Activated CD8-positive, alpha-beta memory T cell treated with anti-CD3 and anti-CD28 coated beads, Interleukin-2, amount 50 U/mL, for 1 hour (primary cell): Measurements from ENCODE around the gene MAN1C1.

Source experiments
- DNase-seq: peaks from one replicate; pipeline ENCODE4 v3.0.0-alpha.2; 2020; ENCODE audit errors: extremely low read depth

Gene MAN1C1

GRCh38 chr1:25817840-25818501, 201.4 kb downstream of the MAN1C1 start:
- DNase-seq: no peak

- DNase-seq: no peak
Observed at GRCh38 chr1:25818569-25818968, 202.0 kb downstream of the MAN1C1 start.

- peak; percentile 77 for DNase-seq
Observed at GRCh38 chr1:25819491-25820246, 203.1 kb downstream of the MAN1C1 start, which contains the start of gene MTFR1L. MTFR1L (plus strand) TSS chr1:25819954; CDS start chr1:25823105, 3,151 bp downstream.

GRCh38 chr1:25820247-25821111, 203.9 kb downstream of the MAN1C1 start:
- no peak for DNase-seq

- no peak for DNase-seq
Observed at GRCh38 chr1:25821112-25821476, 204.5 kb downstream of the MAN1C1 start.

GRCh38 chr1:25821630-25822091, 205.1 kb downstream of the MAN1C1 start:
- no peak for DNase-seq

- no peak for DNase-seq
Observed at GRCh38 chr1:25825605-25826004, 209.0 kb downstream of the MAN1C1 start.

- DNase-seq: no peak
Observed at GRCh38 chr1:25826571-25826970, 210.0 kb downstream of the MAN1C1 start.

- DNase-seq: no peak
Observed at GRCh38 chr1:25828491-25828890, 211.9 kb downstream of the MAN1C1 start.

GRCh38 chr1:25829046-25829445, 212.5 kb downstream of the MAN1C1 start:
- no peak for DNase-seq

- DNase-seq: no peak
Observed at GRCh38 chr1:25831569-25832196, 215.1 kb downstream of the MAN1C1 start.

- DNase-seq: no peak
Observed at GRCh38 chr1:25832336-25833037, 215.9 kb downstream of the MAN1C1 start.

- no peak for DNase-seq
Observed at GRCh38 chr1:25833158-25833557, 216.6 kb downstream of the MAN1C1 start.
